Hepatocyte (in vitro differentiated cells): ENCODE measurements around the gene ACO2. TPM values are rescaled to one million over a fixed set of nuclear protein-coding genes. Genes with fewer than 3 reads are reported as not detected.
"Not testable (repeated sequence)": the region's sequence is repeated elsewhere in the genome, so short reads cannot be mapped to it uniquely, and the experiment has no call there.

Experiments used
- DNase-seq: peaks from one replicate; pipeline ENCODE4 v3.0.0-alpha.2; 2016; ENCODE audit warnings: low spot score
- H2AFZ ChIP-seq: fragments of 200-600 bp; sonication (generic); 2 replicates; pipeline ENCODE4 v1.6.0; 2016; ENCODE audit warnings: antibody characterized with exemption, mild to moderate bottlenecking
- H3K27ac ChIP-seq: fragments of 200-600 bp; sonication (generic); 2 replicates; pipeline ENCODE4 v1.5.1; 2016; ENCODE audit warnings: mild to moderate bottlenecking
- H3K27me3 ChIP-seq: fragments of 200-600 bp; sonication (generic); 2 replicates; pipeline ENCODE4 v1.6.1; 2016
- H3K36me3 ChIP-seq: fragments of 200-600 bp; sonication (generic); replicated peaks from 2 replicates; pipeline ENCODE4 v1.5.1; 2016; ENCODE audit warnings: low read depth; ENCODE audit not compliant: insufficient read depth
- H3K4me1 ChIP-seq: fragments of 200-600 bp; sonication (generic); 2 replicates; pipeline ENCODE4 v1.5.1; 2016; ENCODE audit warnings: mild to moderate bottlenecking, moderate library complexity; ENCODE audit not compliant: insufficient read depth
- H3K4me2 ChIP-seq: fragments of 200-600 bp; sonication (generic); 2 replicates; pipeline ENCODE4 v1.6.0; 2016
- H3K4me3 ChIP-seq: fragments of 200-600 bp; sonication (generic); 2 replicates; pipeline ENCODE4 v1.5.1; 2016; ENCODE audit warnings: mild to moderate bottlenecking
- H3K79me2 ChIP-seq: fragments of 200-600 bp; sonication (generic); 2 replicates; pipeline ENCODE4 v1.6.0; 2017; ENCODE audit warnings: mild to moderate bottlenecking
- H3K9me2 ChIP-seq: fragments of 200-600 bp; sonication (generic); replicated peaks from 2 replicates; pipeline ENCODE4 v1.6.0; 2017; ENCODE audit warnings: mild to moderate bottlenecking; ENCODE audit not compliant: insufficient read depth
- H3K9me3 ChIP-seq: fragments of 200-600 bp; sonication (generic); 2 replicates; pipeline ENCODE4 v1.5.1; 2016; ENCODE audit warnings: low read depth, mild to moderate bottlenecking
- H4K20me1 ChIP-seq: fragments of 200-600 bp; sonication (generic); 2 replicates; pipeline ENCODE4 v1.6.0; 2016; ENCODE audit warnings: mild to moderate bottlenecking; ENCODE audit not compliant: insufficient read depth, poor library complexity, severe bottlenecking
- EZH2 ChIP-seq: fragments of 200-600 bp; sonication (generic); IDR thresholded peaks from 2 replicates; pipeline ENCODE4 v1.6.1; 2016; ENCODE audit warnings: antibody characterized with exemption, mild to moderate bottlenecking, borderline replicate concordance
- EZH2phosphoT487 ChIP-seq: fragments of 200-600 bp; sonication (generic); IDR thresholded peaks from one replicate; pipeline ENCODE4 v1.6.1; 2018; ENCODE audit warnings: antibody characterized with exemption, mild to moderate bottlenecking, low read depth, moderate library complexity; ENCODE audit not compliant: unreplicated experiment, severe bottlenecking
- WGBS: methylation state at CpG from one replicate; pipeline ENCODE4 v1.1.6; 2016; ENCODE audit warnings: low lambda C conversion rate; ENCODE audit errors: missing lambda C conversion rate; 5-methylcytosine and 5-hydroxymethylcytosine counted together
- polyA plus RNA-seq: library from polyadenylated mRNA; unstranded; fragments of >200 nt; fragmentation: Nextera tagmentation; extraction: Ambion mirVana; gene quantifications from 2 replicates; pipeline ENCODE4 v1.2.1, GENCODE V29; 2016
- total RNA-seq: library from RNA; depleted of rRNA; stranded (reverse); fragments of >200 nt; gene quantifications from 2 replicates; pipeline ENCODE4 v1.2.3, GENCODE V29; 2014
- TF ChIP-seq, protein P1 (sequence below): fragments of 200-600 bp; sonication (generic); IDR thresholded peaks from 2 replicates; pipeline ENCODE4 v1.5.1; 2016; ENCODE audit warnings: antibody characterized with exemption, mild to moderate bottlenecking; ENCODE audit not compliant: poor library complexity

Gene ACO2
- total and polyA plus RNA-seq, 2 experiments from 2014 or later: 129 to 196 TPM

- TF ChIP-seq EZH2phosphoT487 (no peak), EZH2 (no peak)
- TF ChIP-seq, protein P1, sequence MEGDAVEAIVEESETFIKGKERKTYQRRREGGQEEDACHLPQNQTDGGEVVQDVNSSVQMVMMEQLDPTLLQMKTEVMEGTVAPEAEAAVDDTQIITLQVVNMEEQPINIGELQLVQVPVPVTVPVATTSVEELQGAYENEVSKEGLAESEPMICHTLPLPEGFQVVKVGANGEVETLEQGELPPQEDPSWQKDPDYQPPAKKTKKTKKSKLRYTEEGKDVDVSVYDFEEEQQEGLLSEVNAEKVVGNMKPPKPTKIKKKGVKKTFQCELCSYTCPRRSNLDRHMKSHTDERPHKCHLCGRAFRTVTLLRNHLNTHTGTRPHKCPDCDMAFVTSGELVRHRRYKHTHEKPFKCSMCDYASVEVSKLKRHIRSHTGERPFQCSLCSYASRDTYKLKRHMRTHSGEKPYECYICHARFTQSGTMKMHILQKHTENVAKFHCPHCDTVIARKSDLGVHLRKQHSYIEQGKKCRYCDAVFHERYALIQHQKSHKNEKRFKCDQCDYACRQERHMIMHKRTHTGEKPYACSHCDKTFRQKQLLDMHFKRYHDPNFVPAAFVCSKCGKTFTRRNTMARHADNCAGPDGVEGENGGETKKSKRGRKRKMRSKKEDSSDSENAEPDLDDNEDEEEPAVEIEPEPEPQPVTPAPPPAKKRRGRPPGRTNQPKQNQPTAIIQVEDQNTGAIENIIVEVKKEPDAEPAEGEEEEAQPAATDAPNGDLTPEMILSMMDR: no peak
- Histone ChIP-seq H3K4me3 (no peak overlapping the region), H3K79me2 (peaks cover 4% of the 10 kb centered on the region), H3K9me3 (no peaks in the 10 kb centered on the region), H3K9me2 (no peaks in the 10 kb centered on the region), H4K20me1 (peaks cover 9% of the 10 kb centered on the region), H3K4me1 (no peaks in the 10 kb centered on the region), H3K27ac (no peak overlapping the region), H3K36me3 (no peaks in the 10 kb centered on the region), H2AFZ (no peak overlapping the region), H3K27me3 (no peaks in the 10 kb centered on the region), H3K4me2 (no peak overlapping the region)
- no peak for DNase-seq
- WGBS: 89% methylated on average over 13 of the region's 13 CpGs
Measured at GRCh38 chr22:41429232-41429950, 39.5 kb upstream of the ACO2 start.

- no peaks in the 10 kb centered on the region for H3K9me2 ChIP-seq
- WGBS: 96% methylated on average over 8 of the region's 8 CpGs
Measured at GRCh38 chr22:41429951-41430332, 39.0 kb upstream of the ACO2 start.

DNA sequence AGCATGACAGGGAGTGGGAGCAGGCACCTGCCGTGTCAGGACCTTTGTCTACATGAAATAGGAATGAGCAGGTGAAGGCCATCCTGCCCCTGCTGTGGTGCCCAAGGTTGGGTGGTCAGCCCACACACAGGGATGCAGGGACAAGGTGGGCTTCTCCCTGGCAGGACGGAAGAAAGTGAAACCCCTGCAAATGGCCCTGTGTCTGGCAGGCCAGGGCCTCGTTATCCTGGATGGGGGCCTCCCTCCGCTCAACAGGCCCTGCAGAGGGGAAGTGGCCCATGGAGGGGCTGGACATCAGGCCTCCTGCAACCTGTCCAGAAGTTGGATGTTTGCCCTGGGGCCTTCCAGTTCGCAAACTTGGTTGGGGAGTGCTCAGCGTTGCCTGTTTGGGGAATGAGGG lies 37.3 kb upstream of the ACO2 start:
- Histone ChIP-seq H3K27me3 (no peaks in the 10 kb centered on the region), H2AFZ (no peak overlapping the region), H3K4me2 (no peak overlapping the region), H3K9me3 (no peaks in the 10 kb centered on the region), H3K9me2 (no peaks in the 10 kb centered on the region), H3K36me3 (no peaks in the 10 kb centered on the region), H3K79me2 (peaks cover 26% of the 10 kb centered on the region), H3K4me1 (no peaks in the 10 kb centered on the region), H4K20me1 (peaks cover 32% of the 10 kb centered on the region), H3K27ac (no peak overlapping the region), H3K4me3 (no peak overlapping the region)
- WGBS: 79% methylated on average over 6 of the region's 6 CpGs
- TF ChIP-seq, protein P1: no peak
- no peak for TF ChIP-seq EZH2
- no peak for TF ChIP-seq EZH2phosphoT487
- no peak for DNase-seq

More at GRCh38 chr22:41429951-41430332, 39.0 kb upstream of the ACO2 start:
- no peaks in the 10 kb centered on the region for H3K27me3 ChIP-seq
- H3K4me1 ChIP-seq: no peaks in the 10 kb centered on the region
- H4K20me1 ChIP-seq: peaks cover 15% of the 10 kb centered on the region
- peaks cover 9% of the 10 kb centered on the region for H3K79me2 ChIP-seq
- no peak overlapping the region for H3K4me3 ChIP-seq
- H3K9me3 ChIP-seq: no peaks in the 10 kb centered on the region
- no peak for TF ChIP-seq EZH2
- TF ChIP-seq, protein P1: no peak
- TF ChIP-seq EZH2phosphoT487: no peak
- no peak overlapping the region for H3K27ac ChIP-seq
- no peak overlapping the region for H3K4me2 ChIP-seq
- H3K36me3 ChIP-seq: no peaks in the 10 kb centered on the region
- no peak overlapping the region for H2AFZ ChIP-seq
- DNase-seq: no peak

DNA sequence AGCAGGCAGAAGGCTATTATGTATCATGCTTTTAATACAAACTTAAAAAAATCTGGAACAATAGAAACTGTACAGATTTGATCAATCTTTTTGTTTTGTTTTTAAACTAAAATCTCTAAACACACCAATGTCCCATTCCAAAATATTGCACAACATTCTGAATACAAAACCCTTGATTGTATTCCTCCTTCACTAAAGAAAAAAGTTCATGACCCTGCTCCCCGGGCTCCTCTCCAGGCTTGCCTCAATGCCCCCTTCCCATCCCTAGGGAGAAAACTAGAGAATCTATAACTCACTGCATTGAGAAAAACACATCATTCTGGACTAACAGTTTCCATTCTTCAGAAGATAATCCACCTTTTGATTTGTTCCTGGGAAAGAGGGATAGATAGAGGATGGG lies 35.4 kb upstream of the ACO2 start:
- H3K9me3 ChIP-seq, H3K4me1 ChIP-seq, H3K27me3 ChIP-seq, H3K4me2 ChIP-seq, DNase-seq, H2AFZ ChIP-seq, H3K4me3 ChIP-seq, H3K9me2 ChIP-seq, H3K27ac ChIP-seq, H3K36me3 ChIP-seq: not testable (repeated sequence)
- H4K20me1 ChIP-seq: peaks cover 45% of the 10 kb centered on the region
- WGBS: 100% methylated on average over 1 of the region's 1 CpG
- peaks cover 41% of the 10 kb centered on the region for H3K79me2 ChIP-seq

GRCh38 chr22:41434361-41435003 lies 34.4 kb upstream of the ACO2 start:
- not testable (repeated sequence) for H2AFZ ChIP-seq, H3K9me3 ChIP-seq, H3K27me3 ChIP-seq, H3K4me1 ChIP-seq, H3K27ac ChIP-seq, H3K4me2 ChIP-seq, H3K4me3 ChIP-seq, H3K9me2 ChIP-seq, H3K36me3 ChIP-seq, DNase-seq
- peaks cover 53% of the 10 kb centered on the region for H4K20me1 ChIP-seq
- 95% methylated on average over 5 of the region's 5 CpGs for WGBS
- peaks cover 51% of the 10 kb centered on the region for H3K79me2 ChIP-seq
